Spleen (tissue), 11 donors: ENCODE measurements around the gene QSOX1. TPM values are rescaled to one million over a fixed set of nuclear protein-coding genes. Genes with fewer than 3 reads are reported as not detected.
"Not testable (repeated sequence)": the region's sequence is repeated elsewhere in the genome, so short reads cannot be mapped to it uniquely, and the experiment has no call there.

Experiments used
- DNase-seq: peaks from one replicate; pipeline ENCODE4 v3.0.0-alpha.2; 2020
- H3K27ac ChIP-seq, 8 donors: fragments of 200-600 bp; sonication (generic) in 7 of 8; 1 replicate in 4 of 8; 2 replicates in 4 of 8; pipeline versions ENCODE4 v1.5.0 to v1.8.0; 2016 to 2021; ENCODE audit warnings: inconsistent platforms in 4 of 8, mild to moderate bottlenecking in 4 of 8, moderate library complexity in 1 of 8
- H3K27me3 ChIP-seq, 7 donors: fragments of 200-600 bp; sonication (generic) in 6 of 7; replicated peaks in 1 of 7; 1 replicate in 4 of 7; 2 replicates in 3 of 7; pipeline versions ENCODE4 v1.5.0 to v1.8.0; 2016 to 2021; ENCODE audit warnings: inconsistent platforms in 3 of 7, mild to moderate bottlenecking in 1 of 7
- H3K36me3 ChIP-seq, 6 donors: fragments of 200-600 bp; sonication (generic) in 5 of 6; 1 replicate in 4 of 6; 2 replicates in 2 of 6; pipeline versions ENCODE4 v1.5.0 to v1.8.0; 2016 to 2021; ENCODE audit warnings: inconsistent platforms in 2 of 6
- H3K4me1 ChIP-seq, 6 donors: fragments of 200-600 bp; sonication (generic) in 5 of 6; 1 replicate in 3 of 6; 2 replicates in 3 of 6; pipeline versions ENCODE4 v1.5.0 to v1.8.0; 2016 to 2021; ENCODE audit warnings: inconsistent platforms in 3 of 6
- H3K4me3 ChIP-seq, 8 donors: fragments of 200-600 bp; sonication (generic) in 7 of 8; 1 replicate in 4 of 8; 2 replicates in 4 of 8; pipeline versions ENCODE4 v1.5.0 to v1.8.0; 2016 to 2021; ENCODE audit warnings: inconsistent platforms in 4 of 8, mild to moderate bottlenecking in 4 of 8, moderate library complexity in 2 of 8
- H3K9me3 ChIP-seq, 8 donors: fragments of 200-600 bp; sonication (generic) in 7 of 8; 1 replicate in 4 of 8; 2 replicates in 4 of 8; pipeline versions ENCODE4 v1.5.0 to v1.8.0; 2016 to 2021; ENCODE audit warnings: inconsistent platforms in 4 of 8
- CTCF ChIP-seq, 11 experiments: fragments of 200-600 bp in 7 of 11; fragments of 450-650 bp in 4 of 11; sonication (generic) in 4 of 11; IDR thresholded peaks in 8 of 11; conservative IDR thresholded peaks in 3 of 11; 1 replicate in 7 of 11; 2 replicates in 4 of 11; pipeline versions ENCODE4 v1.4.0 to v1.8.0; 2016 to 2021; ENCODE audit warnings: antibody characterized with exemption in 11 of 11, inconsistent platforms in 4 of 11, mild to moderate bottlenecking in 1 of 11
- POLR2A ChIP-seq, 3 donors: fragments of 450-650 bp; IDR thresholded peaks; one replicate each; pipeline ENCODE4 v1.5.1; 2017; ENCODE audit warnings: antibody characterized with exemption in 3 of 3, mild to moderate bottlenecking in 1 of 3
- POLR2AphosphoS5 ChIP-seq, 3 donors: sonication (generic); formaldehyde crosslinking; IDR thresholded peaks; one replicate each; pipeline ENCODE4 v1.5.1; 2017; ENCODE audit warnings: antibody characterized with exemption in 3 of 3
- WGBS, 5 donors: extraction: QIAGEN DNeasy Blood & Tissue Kit in 3 of 5; methylation state at CpG; one replicate each; pipeline versions ENCODE4 v1.1.5 to v1.1.7; 2013 to 2018; 5-methylcytosine and 5-hydroxymethylcytosine counted together
- intact Hi-C: fragments of 100-400 bp; cut with DNase I; formaldehyde crosslinking; loops from one replicate; pipeline ENCODE4 v1.15.0; 2023; ENCODE audit warnings: low total_unique reads
- polyA plus RNA-seq, 3 donors: library from polyadenylated mRNA; stranded (reverse); fragments of 200-250 nt; gene quantifications; one replicate each; pipeline ENCODE4 v1.2.1, GENCODE V29; 2013
- total RNA-seq, 7 donors: library from RNA; depleted of rRNA in 3 of 7; stranded (reverse); fragments of >200 nt in 3 of 7; fragmentation: NEBNext Ultra II Directional in 4 of 7; extraction: Animal tissue kit (Norgen Biotek cat#: 25700) in 4 of 7; gene quantifications; one replicate each; pipeline versions ENCODE4 v1.1.0 to v1.2.1, GENCODE V29; 2016 to 2021
- donor health status: healthy with polysubstance abuse.
- donor health status: DM: no; HTN: no; CAD: no; lungs with moderate emphysema.
- donor health status: DM: no; HTN: no; CAD: no.
- donor health status: Bipolar disorder and iron deficiency.
- donor health status: healthy.
- donor health status: DM: no; HTN: no; CAD: no.
- donor health status: DM: yes; HTN: yes; CAD: no.

QSOX1 gene
- total and polyA plus RNA-seq, 10 donors: 35.2 to 78.9 (median 56.5) TPM

GRCh38 chr1:180198611-180199010 lies 43.9 kb downstream of the QSOX1 start:
- TF ChIP-seq POLR2AphosphoS5 (IDR thresholded peaks at IDR 0.05) (peak in 2 of 3 donors; percentile 28 to 46), POLR2A (IDR thresholded peaks at IDR 0.05) (no peak)
- H3K27me3 ChIP-seq: no peaks in the 10 kb centered on the region
- DNase-seq: no peak
- H3K9me3 ChIP-seq: no peaks in the 10 kb centered on the region
- 74 to 90% (median 80%) methylated on average over 2 to 5 of the region's 5 CpGs for WGBS, 5 donors
- H3K4me3 ChIP-seq: no peak overlapping the region
- no peak overlapping the region for H3K27ac ChIP-seq
- H3K36me3 ChIP-seq: peaks cover 0 to 76% (median 20%) of the 10 kb centered on the region in 6 donors
- intact Hi-C loops: no loop called here
- peaks cover 0 to 6% (median 0%) of the 10 kb centered on the region in 6 donors for H3K4me1 ChIP-seq

- 84 to 94% (median 90%) methylated on average over 12 of the region's 12 CpGs for WGBS, 5 donors
- DNase-seq: no peak
- Histone ChIP-seq H3K4me1 (peaks cover 0 to 6% (median 0%) of the 10 kb centered on the region in 6 donors), H3K27me3 (no peaks in the 10 kb centered on the region), H3K27ac (no peak overlapping the region), H3K36me3 (peaks cover 0 to 72% (median 18%) of the 10 kb centered on the region in 6 donors), H3K9me3 (no peaks in the 10 kb centered on the region), H3K4me3 (no peak overlapping the region)
- peak in 1 of 3 donors; percentile 19 for TF ChIP-seq POLR2AphosphoS5 (IDR thresholded peaks at IDR 0.05)
- TF ChIP-seq CTCF (IDR thresholded peaks at IDR 0.05 in 8 of 11, conservative IDR thresholded peaks at IDR 0.05 in 3 of 11): no peak
- intact Hi-C loops: no loop called here
These were observed 44.3 kb downstream of the QSOX1 start for GRCh38 chr1:180199018-180199417.

- Histone ChIP-seq H3K4me1 (peaks cover 0 to 6% (median 0%) of the 10 kb centered on the region in 6 donors), H3K27ac (no peak overlapping the region), H3K36me3 (peaks cover 0 to 46% (median 4%) of the 10 kb centered on the region in 6 donors), H3K4me3 (no peak overlapping the region), H3K9me3 (no peaks in the 10 kb centered on the region), H3K27me3 (no peaks in the 10 kb centered on the region)
- 91 to 94% (median 93%) methylated on average over 7 of the region's 7 CpGs for WGBS, 5 donors
- intact Hi-C loops: no loop called here
- DNase-seq: no peak
- TF ChIP-seq POLR2AphosphoS5 (IDR thresholded peaks at IDR 0.05) (peak in 1 of 3 donors; percentile 9), POLR2A (IDR thresholded peaks at IDR 0.05) (no peak)
These were observed 47.0 kb downstream of the QSOX1 start for GRCh38 chr1:180201451-180202200.

GRCh38 chr1:180202588-180202987 lies 47.9 kb downstream of the QSOX1 start:
- 82 to 96% (median 85%) methylated on average over 5 of the region's 5 CpGs for WGBS, 5 donors

GRCh38 chr1:180204231-180204630 lies 49.6 kb downstream of the QSOX1 start:
- H3K4me1 ChIP-seq: peaks cover 0 to 5% (median 0%) of the 10 kb centered on the region in 6 donors
- intact Hi-C loops: no loop called here
- 84 to 89% (median 89%) methylated on average over 6 of the region's 6 CpGs for WGBS, 5 donors
- TF ChIP-seq POLR2AphosphoS5 (IDR thresholded peaks at IDR 0.05): no peak
- TF ChIP-seq POLR2A (IDR thresholded peaks at IDR 0.05): no peak
- TF ChIP-seq CTCF (IDR thresholded peaks at IDR 0.05 in 8 of 11, conservative IDR thresholded peaks at IDR 0.05 in 3 of 11): no peak
- no peaks in the 10 kb centered on the region for H3K9me3 ChIP-seq
- DNase-seq: peak; percentile 33
- H3K27me3 ChIP-seq: no peaks in the 10 kb centered on the region
- H3K27ac ChIP-seq: no peak overlapping the region
- H3K36me3 ChIP-seq: peaks cover 0 to 20% (median 0%) of the 10 kb centered on the region in 6 donors
- H3K4me3 ChIP-seq: no peak overlapping the region

More at GRCh38 chr1:180202588-180202987, 47.9 kb downstream of the QSOX1 start:
- H3K27ac ChIP-seq, H3K27me3 ChIP-seq, DNase-seq, H3K4me1 ChIP-seq, intact Hi-C loops, H3K9me3 ChIP-seq, H3K4me3 ChIP-seq: not testable (repeated sequence)
- peaks cover 0 to 36% (median 0%) of the 10 kb centered on the region in 6 donors for H3K36me3 ChIP-seq
